Suppressor macrophage treated with lipopolysaccharide for 1 hour (primary cell): ENCODE data around the gene DCST1.
"Not testable (repeated sequence)": the region's sequence is repeated elsewhere in the genome, so short reads cannot be mapped to it uniquely, and the experiment has no call there.

Source experiments
- DNase-seq, 3 donors: peaks; one replicate each; pipeline ENCODE4 v3.0.0-alpha.2; 2020 to 2022

DCST1 gene

DNA sequence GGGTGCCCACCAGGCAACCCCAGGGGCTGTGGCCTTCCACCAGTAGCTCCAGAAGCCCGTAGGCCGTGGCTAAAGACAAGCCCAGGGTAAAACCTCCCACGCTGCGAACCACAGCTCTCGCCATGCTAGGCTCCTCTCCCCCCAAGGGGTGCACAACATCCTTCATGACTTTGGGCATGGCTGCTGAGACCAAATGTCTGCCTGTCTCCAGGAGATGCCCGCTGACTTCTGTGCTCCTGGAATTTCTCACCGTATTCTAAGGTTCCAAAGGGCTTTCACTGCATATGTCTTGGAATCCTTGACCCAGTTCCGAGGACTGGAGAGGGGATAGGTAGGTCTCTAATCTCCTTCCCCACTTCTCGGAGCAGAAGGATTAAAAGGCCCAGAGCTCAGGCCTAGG lies at the start of gene DCST1, which contains the start of gene DCST2:
Gene DCST1, plus strand, starts transcription at position 301 of the 400 bp plus-strand sequence. CDS start 213 bp downstream, outside the sequence.
Gene DCST2, minus strand, starts transcription at position 258 of the 400 bp plus-strand sequence. Its CDS starts 80 bp downstream, at position 178.
- no peak for DNase-seq

GRCh38 chr1:154986736-154987135 lies 46.9 kb upstream of the DCST1 start:
- not testable (repeated sequence) for DNase-seq

GRCh38 chr1:154987326-154987725 lies 46.3 kb upstream of the DCST1 start:
- no peak for DNase-seq

GRCh38 chr1:154988058-154988954 lies 45.3 kb upstream of the DCST1 start:
- no peak for DNase-seq

- DNase-seq, result no peak
These were observed 44.3 kb upstream of the DCST1 start for GRCh38 chr1:154989195-154989860.

- no peak for DNase-seq
These were observed 43.3 kb upstream of the DCST1 start for GRCh38 chr1:154990276-154990675.

GRCh38 chr1:154992721-154993571 lies 40.7 kb upstream of the DCST1 start:
- DNase-seq, result no peak

GRCh38 chr1:154993572-154994268 lies 39.9 kb upstream of the DCST1 start, which contains the start of gene LENEP:
Gene LENEP, plus strand, starts transcription at chr1:154993586. Its CDS starts 22 bp downstream, at chr1:154993608.
- DNase-seq, result no peak

- no peak for DNase-seq
These were observed 39.4 kb upstream of the DCST1 start for GRCh38 chr1:154994269-154994587.

GRCh38 chr1:154994591-154994990 lies 39.0 kb upstream of the DCST1 start:
- DNase-seq, result no peak

- peak; percentile 74 to 80 (median 75) for DNase-seq
These were observed 38.2 kb upstream of the DCST1 start for GRCh38 chr1:154995301-154995983.

DNA sequence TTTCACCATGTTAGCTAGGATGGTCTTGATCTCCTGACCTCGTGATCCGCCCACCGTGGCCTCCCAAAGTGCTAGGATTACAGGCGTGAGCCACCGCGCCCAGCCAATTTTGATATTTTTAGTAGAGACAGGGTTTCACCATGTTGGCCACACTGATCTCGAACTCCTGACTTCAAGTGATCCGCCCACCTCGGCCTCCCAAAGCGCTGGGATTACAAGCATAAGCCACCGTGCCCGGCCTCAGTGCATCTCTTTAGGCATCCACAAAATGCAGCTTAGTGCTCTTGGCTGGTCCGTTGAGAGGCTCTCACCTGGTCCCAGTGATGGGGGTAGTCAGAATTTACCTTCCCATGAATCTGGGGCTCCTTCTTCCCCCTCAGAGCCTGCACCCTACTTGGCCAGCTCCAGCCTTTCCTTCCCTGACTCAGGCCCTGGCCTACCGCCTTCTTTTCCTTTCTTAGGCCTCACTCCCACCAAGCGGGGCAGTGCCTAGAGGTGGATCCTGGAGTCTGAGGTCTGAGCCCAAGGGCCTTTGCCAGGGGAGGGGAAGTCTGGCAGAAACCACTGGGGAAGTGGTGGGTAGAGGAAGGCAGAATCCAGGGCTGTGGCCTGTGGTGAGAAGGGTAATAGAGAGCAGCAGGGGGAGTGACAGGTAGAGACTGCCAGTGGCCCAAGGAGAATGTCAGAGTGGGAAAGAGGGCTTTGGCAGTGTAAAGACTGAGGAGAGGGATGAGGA lies 36.5 kb upstream of the DCST1 start:
- DNase-seq, result peak; percentile 68 to 74 (median 74)

DNA sequence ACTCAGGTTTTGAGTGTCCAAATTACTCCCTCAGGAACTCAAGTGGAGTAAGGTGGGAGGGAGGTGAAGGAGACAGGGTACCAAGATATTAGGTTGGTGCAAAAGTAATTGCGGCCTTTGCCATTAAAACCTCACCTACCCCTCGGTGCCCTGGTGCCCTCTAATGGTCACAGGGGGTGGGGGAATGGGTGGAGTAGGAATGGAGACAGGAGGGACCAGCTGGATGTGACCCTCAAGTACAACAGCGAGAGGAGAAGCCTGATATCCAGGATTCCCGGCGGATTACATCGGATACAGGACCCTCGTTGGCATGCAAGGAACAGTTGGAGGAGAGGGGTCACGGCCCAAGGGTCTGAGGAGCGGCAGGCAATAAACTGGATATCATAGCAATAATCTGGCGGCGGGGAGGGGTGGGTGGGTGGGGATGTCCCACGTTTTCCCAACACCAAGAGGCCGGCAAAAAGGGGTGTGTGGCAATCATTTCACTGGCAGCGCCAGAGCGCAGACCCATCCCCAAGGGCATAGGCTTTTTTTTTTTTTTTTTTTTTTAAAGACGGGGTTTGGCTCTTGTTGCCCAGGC lies 35.3 kb upstream of the DCST1 start:
- no peak for DNase-seq

DNA sequence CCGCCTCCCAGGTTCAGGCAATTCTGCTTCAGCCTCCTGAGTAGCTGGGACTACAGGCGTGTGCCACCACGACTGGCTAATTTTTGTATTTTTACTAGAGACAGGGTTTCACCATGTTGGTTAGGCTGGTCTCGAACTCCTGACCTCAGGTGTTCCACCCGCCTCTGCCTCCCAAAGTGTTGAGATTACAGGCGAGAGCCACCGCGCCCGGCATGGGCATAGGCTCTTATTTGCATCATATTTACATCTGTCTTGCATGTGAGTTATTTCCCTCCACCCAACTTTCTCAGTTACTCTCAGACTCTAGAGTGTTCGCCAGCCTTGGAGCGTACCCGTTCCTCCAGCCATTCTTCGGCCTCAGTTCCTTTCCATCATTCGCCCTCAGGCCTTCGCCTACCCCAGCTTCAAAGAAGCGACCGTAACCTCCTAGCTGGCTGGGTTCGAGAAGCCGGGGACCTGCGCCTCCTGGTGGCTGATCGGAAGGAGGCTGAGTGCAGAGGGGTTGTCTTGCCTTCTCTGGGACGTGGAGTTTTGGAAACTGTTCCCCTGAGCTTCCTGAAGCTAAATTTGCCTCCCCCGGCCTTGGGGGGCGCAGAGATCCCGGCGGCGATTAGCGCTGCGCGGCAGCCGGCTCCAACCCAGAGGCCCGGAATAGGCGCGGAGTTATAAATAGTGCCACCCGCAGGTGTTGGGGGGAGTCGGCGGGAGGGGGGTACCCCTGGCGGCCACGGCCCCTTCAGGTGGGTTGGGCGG lies 34.6 kb upstream of the DCST1 start:
- DNase-seq, result peak; percentile 64 to 79 (median 68)

GRCh38 chr1:154999571-155000410 lies 33.8 kb upstream of the DCST1 start:
- no peak for DNase-seq

DNA sequence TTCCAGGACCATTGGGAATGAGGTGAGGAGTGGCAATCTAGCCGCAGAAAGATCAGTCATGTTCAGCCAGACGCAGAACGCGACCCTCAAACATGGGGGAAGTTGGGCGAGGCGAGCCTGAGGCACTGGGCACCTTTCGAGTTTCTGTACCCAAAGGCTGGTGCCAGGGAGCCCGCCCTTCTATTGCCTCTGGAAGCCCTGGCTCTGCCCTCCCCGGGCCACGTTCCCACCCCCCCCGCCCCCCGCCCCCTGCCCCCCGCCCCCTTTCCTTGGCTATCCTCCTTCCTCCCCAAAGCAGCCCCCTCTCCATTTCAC lies 33.3 kb upstream of the DCST1 start:
- DNase-seq, result no peak

DNA sequence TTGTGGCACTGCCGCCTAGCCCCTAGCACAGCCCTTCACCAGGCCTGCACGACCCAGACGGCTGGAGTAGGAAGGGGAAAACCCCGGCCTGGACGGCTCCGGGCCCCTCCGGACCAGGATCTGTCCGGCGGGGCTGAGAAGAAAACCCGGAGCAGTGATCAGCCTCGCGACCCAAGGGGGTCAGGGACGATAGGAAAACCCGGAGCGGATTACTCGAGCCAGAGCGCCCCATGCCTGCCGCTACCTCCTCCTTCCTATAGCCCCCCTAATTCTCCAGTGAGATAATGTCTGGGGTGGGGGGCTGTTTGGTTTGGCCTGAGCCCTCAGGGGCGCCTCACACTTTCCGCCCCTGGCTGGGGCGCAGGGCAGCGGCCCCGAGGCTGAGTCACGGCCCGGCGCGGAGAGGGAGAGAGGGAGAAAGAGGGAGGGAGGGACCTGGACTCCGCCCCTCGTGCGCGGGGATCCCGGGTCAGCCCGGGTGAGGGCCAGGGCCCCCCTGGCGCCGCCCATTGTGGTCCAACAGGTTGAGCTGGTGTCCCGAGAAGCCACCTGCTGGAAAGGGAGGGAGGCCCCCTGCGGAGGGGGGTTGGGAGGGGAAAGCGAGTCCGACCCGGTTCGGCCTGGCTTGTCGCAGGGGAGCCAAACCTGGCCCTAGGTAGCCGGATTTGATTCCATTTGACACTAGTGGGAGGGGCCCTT lies 32.7 kb upstream of the DCST1 start:
- DNase-seq, result peak; percentile 81 to 92 (median 81)

DNA sequence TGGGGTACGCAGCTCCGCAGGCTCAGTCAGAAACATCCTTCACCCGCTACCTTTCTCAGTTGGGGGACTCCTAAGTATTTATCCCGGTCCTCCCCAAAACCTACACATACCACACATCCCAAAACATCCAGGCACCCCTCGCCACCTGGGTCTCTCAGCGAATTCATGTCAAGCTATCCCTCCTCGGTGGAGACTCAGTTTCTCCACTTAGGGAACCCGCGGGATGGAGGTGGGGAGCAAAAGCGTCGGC lies 32.3 kb upstream of the DCST1 start:
- no peak for DNase-seq
